ENCODE results near the gene GDAP1L1.

- TF ChIP-seq CTCF (conservative IDR thresholded peaks at IDR 0.05; ENCODE audit: low read depth, low read length) (no peak), EZH2 (IDR thresholded peaks at IDR 0.05; ENCODE audit: borderline replicate concordance, low read depth, low read length, poor library complexity, severe bottlenecking) (no peak)
Measured at GRCh38 chr20:44234566-44235317, 12.4 kb upstream of the GDAP1L1 start.

Data from A673 (cell line).